WTC11 (cell line): ENCODE results near the gene ZNF699. TPM values are rescaled to one million over a fixed set of nuclear protein-coding genes. Genes with fewer than 3 reads are reported as not detected.
A peak's percentile ranks its signal among the peaks of the same experiment; 100 is the strongest.

ENCODE experiments used
- ATAC-seq: fragments of 200-7000 bp; cut with Tn5 transposase; 2 replicates; pipeline ENCODE4 v1.10.0; 2021; ENCODE audit warnings: mild to moderate bottlenecking, moderate library complexity
- Bru-seq: library from RNA; stranded (reverse); fragments of 400-500 nt; gene quantifications from one replicate; lab custom pipeline; 2021; lab: Mats Ljungman, UMichigan
- CTCF ChIA-PET: fragments of 300-600 bp; sonication (Branson Sonifier 250); formaldehyde crosslinking; loops from one replicate; lab custom pipeline; 2021; ENCODE audit warnings: antibody characterized with exemption; lab: Charles Lee
- POLR2A ChIA-PET: fragments of 350-600 bp; sonication (Branson Sonifier 250); formaldehyde crosslinking; loops from one replicate; lab custom pipeline; 2021; ENCODE audit warnings: antibody characterized with exemption; lab: Charles Lee
- DNase-seq: peaks from one replicate; pipeline ENCODE4 v3.0.0; 2021; ENCODE audit warnings: low spot score
- H3K27ac Mint-ChIP-seq: 2 replicates; pipeline ENCODE4 v1.8.0; 2021; ENCODE audit warnings: mixed read lengths
- H3K27me3 Mint-ChIP-seq: 2 replicates; pipeline ENCODE4 v1.8.0; 2021; ENCODE audit warnings: low read depth, mild to moderate bottlenecking, moderate library complexity, mixed read lengths
- H3K36me3 Mint-ChIP-seq: 2 replicates; pipeline ENCODE4 v1.8.0; 2021; ENCODE audit warnings: mixed read lengths
- H3K4me1 Mint-ChIP-seq: 2 replicates; pipeline ENCODE4 v1.8.0; 2022; ENCODE audit warnings: mixed read lengths
- H3K4me3 Mint-ChIP-seq: 2 replicates; pipeline ENCODE4 v1.8.0; 2021; ENCODE audit warnings: mild to moderate bottlenecking, moderate library complexity, mixed read lengths
- H3K9me3 Mint-ChIP-seq: 2 replicates; pipeline ENCODE4 v1.8.0; 2021; ENCODE audit warnings: mixed read lengths
- AFF4 ChIP-seq: sonication (generic); formaldehyde crosslinking; IDR thresholded peaks from 2 replicates; pipeline ENCODE4 v1.8.1; 2023; ENCODE audit warnings: mild to moderate bottlenecking, missing genetic modification reagents, borderline replicate concordance
- CBFB ChIP-seq: sonication (generic); formaldehyde crosslinking; IDR thresholded peaks from 2 replicates; pipeline ENCODE4 v1.8.1; 2022; ENCODE audit warnings: mild to moderate bottlenecking, low read depth, missing genetic modification reagents
- E2F5 ChIP-seq: sonication (generic); formaldehyde crosslinking; IDR thresholded peaks from 2 replicates; pipeline ENCODE4 v1.8.1; 2022; ENCODE audit warnings: mild to moderate bottlenecking, moderate library complexity, missing genetic modification reagents
- EMX1 ChIP-seq: fragments of 250-450 bp; sonication (Bioruptor Pico); IDR thresholded peaks from 2 replicates; pipeline ENCODE4 v1.8.0; 2021; ENCODE audit warnings: mild to moderate bottlenecking
- FOXJ3 ChIP-seq: sonication (generic); formaldehyde crosslinking; IDR thresholded peaks from 2 replicates; pipeline ENCODE4 v1.9.0; 2021; ENCODE audit warnings: missing genetic modification reagents, mild to moderate bottlenecking, borderline replicate concordance
- JAZF1 ChIP-seq: fragments of 250-450 bp; sonication (Bioruptor Pico); IDR thresholded peaks from 2 replicates; pipeline ENCODE4 v1.9.0; 2021; ENCODE audit warnings: moderate library complexity, mild to moderate bottlenecking, inconsistent platforms
- NR1H2 ChIP-seq: sonication (generic); formaldehyde crosslinking; IDR thresholded peaks from 2 replicates; pipeline ENCODE4 v1.9.0; 2021; ENCODE audit warnings: mild to moderate bottlenecking, moderate library complexity, missing genetic modification reagents
- NR2C2 ChIP-seq: sonication (generic); formaldehyde crosslinking; IDR thresholded peaks from 2 replicates; pipeline ENCODE4 v1.8.0; 2022; ENCODE audit warnings: mild to moderate bottlenecking, missing genetic modification reagents
- OVOL2 ChIP-seq: fragments of 250-450 bp; sonication (Bioruptor Pico); IDR thresholded peaks from 2 replicates; pipeline ENCODE4 v1.9.0; 2021; ENCODE audit warnings: mild to moderate bottlenecking, borderline replicate concordance
- SP1 ChIP-seq: sonication (generic); formaldehyde crosslinking; conservative IDR thresholded peaks from 2 replicates; pipeline ENCODE4 v1.8.1; 2022; ENCODE audit warnings: missing genetic modification reagents
- TCF7 ChIP-seq: sonication (generic); formaldehyde crosslinking; IDR thresholded peaks from 2 replicates; pipeline ENCODE4 v1.8.0; 2022; ENCODE audit warnings: mild to moderate bottlenecking, low read depth, missing genetic modification reagents, moderate library complexity
- TEAD1 ChIP-seq: sonication (generic); formaldehyde crosslinking; IDR thresholded peaks from 2 replicates; pipeline ENCODE4 v1.8.0; 2022; ENCODE audit warnings: mild to moderate bottlenecking, missing genetic modification reagents
- USF2 ChIP-seq: sonication (generic); formaldehyde crosslinking; IDR thresholded peaks from 2 replicates; pipeline ENCODE4 v1.8.1; 2023; ENCODE audit warnings: mild to moderate bottlenecking, missing genetic modification reagents, moderate library complexity
- ZBTB43 ChIP-seq: sonication (generic); formaldehyde crosslinking; IDR thresholded peaks from 2 replicates; pipeline ENCODE4 v1.8.1; 2023; ENCODE audit warnings: mild to moderate bottlenecking, missing genetic modification reagents
- ZNF121 ChIP-seq: sonication (generic); formaldehyde crosslinking; IDR thresholded peaks from 2 replicates; pipeline ENCODE4 v1.8.0; 2023; ENCODE audit warnings: missing genetic modification reagents
- ZNF425 ChIP-seq: fragments of 250-450 bp; sonication (Bioruptor Pico); conservative IDR thresholded peaks from 2 replicates; pipeline ENCODE4 v1.9.0; 2021; ENCODE audit warnings: mild to moderate bottlenecking
- long read RNA-seq, 3 experiments: library from RNA in 1 of 3; library from capped mRNA in 1 of 3; library from polyadenylated mRNA in 1 of 3; unstranded in 2 of 3; stranded (forward) in 1 of 3; transcript quantifications; one replicate each; pipeline ENCODE4 v2.0.0, GENCODE V29; 2021
- total RNA-seq: library from RNA; stranded (reverse); gene quantifications from 3 replicates; pipeline ENCODE4 v1.2.3, GENCODE V29; 2021
- TF ChIP-seq, protein P1 (sequence below): sonication (generic); formaldehyde crosslinking; IDR thresholded peaks from 2 replicates; pipeline ENCODE4 v1.8.1; 2023; ENCODE audit warnings: mild to moderate bottlenecking, missing genetic modification reagents
- TF ChIP-seq, protein P2 (sequence below): sonication (generic); formaldehyde crosslinking; IDR thresholded peaks from 2 replicates; pipeline ENCODE4 v1.8.0; 2022; ENCODE audit warnings: mild to moderate bottlenecking, missing genetic modification reagents

Gene ZNF699
- total RNA-seq (3.2 to 5.9 TPM (median 3.7 TPM) in 3 replicates), Bru-seq, nascent RNA (percentile 54 among the genes with signal in this experiment)
- long read RNA-seq, experiment 1, partial matches to known transcripts, result 0 of 1 reads
- long read RNA-seq, experiment 1, other reads (novel, unspliced or antisense), result 1 of 1 reads
- long read RNA-seq, experiment 2, result 0 reads
- long read RNA-seq, experiment 3, result 0 reads

- CTCF ChIA-PET, result interaction anchor here (0.7 to 1.5 kb wide), 2 partner anchors 122 to 126 kb away, joined by 4 to 5 read pairs; partner anchors contain the start of gene ZNF266
- peak within 1 kb of the TSS; percentile 98 for H3K27ac Mint-ChIP-seq
These were observed at the start of gene ZNF699 for GRCh38 chr19:9309139-9309973. ZNF699 (minus strand) TSS chr19:9309838; CDS start chr19:9305119, 4,719 bp downstream.

GRCh38 chr19:9354651-9355050, 45.0 kb upstream of the ZNF699 start:
- DNase-seq, result no peak
- H3K4me1 Mint-ChIP-seq, result no peaks in the 10 kb centered on the region
- H3K27me3 Mint-ChIP-seq, result no peaks in the 10 kb centered on the region; the same call in 1 of the 2 replicates
- ChIA-PET POLR2A (no interaction called here), CTCF (no interaction called here)
- peaks cover 38% of the 10 kb centered on the region for H3K9me3 Mint-ChIP-seq
- peaks cover 63% of the 10 kb centered on the region for H3K36me3 Mint-ChIP-seq
- no peak overlapping the region for H3K4me3 Mint-ChIP-seq
- ATAC-seq, result no peak
- H3K27ac Mint-ChIP-seq, result no peak overlapping the region
- TF ChIP-seq, protein P1, sequence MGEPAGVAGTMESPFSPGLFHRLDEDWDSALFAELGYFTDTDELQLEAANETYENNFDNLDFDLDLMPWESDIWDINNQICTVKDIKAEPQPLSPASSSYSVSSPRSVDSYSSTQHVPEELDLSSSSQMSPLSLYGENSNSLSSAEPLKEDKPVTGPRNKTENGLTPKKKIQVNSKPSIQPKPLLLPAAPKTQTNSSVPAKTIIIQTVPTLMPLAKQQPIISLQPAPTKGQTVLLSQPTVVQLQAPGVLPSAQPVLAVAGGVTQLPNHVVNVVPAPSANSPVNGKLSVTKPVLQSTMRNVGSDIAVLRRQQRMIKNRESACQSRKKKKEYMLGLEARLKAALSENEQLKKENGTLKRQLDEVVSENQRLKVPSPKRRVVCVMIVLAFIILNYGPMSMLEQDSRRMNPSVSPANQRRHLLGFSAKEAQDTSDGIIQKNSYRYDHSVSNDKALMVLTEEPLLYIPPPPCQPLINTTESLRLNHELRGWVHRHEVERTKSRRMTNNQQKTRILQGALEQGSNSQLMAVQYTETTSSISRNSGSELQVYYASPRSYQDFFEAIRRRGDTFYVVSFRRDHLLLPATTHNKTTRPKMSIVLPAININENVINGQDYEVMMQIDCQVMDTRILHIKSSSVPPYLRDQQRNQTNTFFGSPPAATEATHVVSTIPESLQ (CRISPR knock-in tag), result no peak
- no peak for TF ChIP-seq E2F5 (CRISPR knock-in tag)

More at GRCh38 chr19:9309139-9309973, at the start of gene ZNF699:
- POLR2A ChIA-PET, result no interaction called here
- Mint-ChIP-seq H3K9me3 (peaks cover 35% of the 10 kb centered on the region), H3K36me3 (peaks cover 21% of the 10 kb centered on the region), H3K27me3 (peaks cover 10% of the 10 kb centered on the region; the same call in 1 of the 2 replicates), H3K4me1 (no peaks in the 10 kb centered on the region), H3K4me3 (peak within 1 kb of the TSS; percentile 91)
- ATAC-seq (peak; percentile 88), DNase-seq (peak; percentile 96)
- TF ChIP-seq ZNF121 (CRISPR knock-in tag) (peak; percentile 80; the same call in 1 of the 2 replicates), SP1 (CRISPR knock-in tag) (no peak)

- POLR2A ChIA-PET, result no interaction called here
- DNase-seq (no peak), ATAC-seq (no peak)
- Mint-ChIP-seq H3K4me3 (no peak overlapping the region), H3K36me3 (peaks cover 67% of the 10 kb centered on the region), H3K9me3 (peaks cover 43% of the 10 kb centered on the region), H3K27me3 (no peaks in the 10 kb centered on the region; the same call in none of the 2 replicates), H3K27ac (no peak overlapping the region), H3K4me1 (no peaks in the 10 kb centered on the region)
- CTCF ChIA-PET, result no interaction called here
- TF ChIP-seq ZNF121 (CRISPR knock-in tag) (no peak), NR2C2 (CRISPR knock-in tag) (no peak), AFF4 (CRISPR knock-in tag) (no peak), TEAD1 (CRISPR knock-in tag) (no peak), NR1H2 (CRISPR knock-in tag) (no peak), TCF7 (CRISPR knock-in tag) (no peak), ZBTB43 (CRISPR knock-in tag) (no peak), JAZF1 (CRISPR knock-in tag) (no peak), EMX1 (CRISPR knock-in tag) (no peak), ZNF425 (CRISPR knock-in tag) (no peak), OVOL2 (CRISPR knock-in tag) (no peak), CBFB (CRISPR knock-in tag) (no peak), USF2 (CRISPR knock-in tag) (no peak), FOXJ3 (no peak)
- TF ChIP-seq, protein P2, sequence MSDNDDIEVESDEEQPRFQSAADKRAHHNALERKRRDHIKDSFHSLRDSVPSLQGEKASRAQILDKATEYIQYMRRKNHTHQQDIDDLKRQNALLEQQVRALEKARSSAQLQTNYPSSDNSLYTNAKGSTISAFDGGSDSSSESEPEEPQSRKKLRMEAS (CRISPR knock-in tag), result no peak
These were observed 43.4 kb upstream of the ZNF699 start for GRCh38 chr19:9353011-9353410.
